ENCODE data around the gene PALLD.

- TF ChIP-seq POLR2A (IDR thresholded peaks at IDR 0.05) (no peak), CTCF (IDR thresholded peaks at IDR 0.05) (no peak)
Measured at GRCh38 chr4:168888715-168889215, 391.9 kb downstream of the PALLD start.

All from suprapubic skin (tissue), 3 donors.